ENCODE data around the gene NMD3.
A peak's percentile ranks its signal among the peaks of the same experiment; 100 is the strongest.

Gene NMD3

DNA sequence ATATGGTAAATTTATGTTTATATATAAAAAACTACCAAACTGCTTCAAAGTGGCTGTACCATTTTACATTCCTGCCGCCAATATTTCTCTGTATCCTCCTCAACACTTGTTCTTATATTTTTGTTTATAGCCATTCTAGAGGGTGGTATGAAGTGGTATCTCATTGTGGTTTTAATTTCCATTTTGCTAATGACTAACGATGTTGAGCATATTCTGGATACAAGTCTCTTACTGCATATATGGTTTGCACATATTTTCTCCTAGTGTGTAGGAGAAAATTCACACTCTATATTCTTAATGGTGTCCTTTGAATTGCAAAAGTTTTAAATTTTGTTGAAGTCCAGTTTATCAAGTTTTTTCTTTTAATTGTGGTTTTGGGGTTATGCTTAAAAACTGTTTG, 15.1 kb downstream of the NMD3 start:
- no peak for TF ChIP-seq TAF1 (IDR thresholded peaks at IDR 0.05; ENCODE audit: borderline replicate concordance, low read depth, low read length)
- TF ChIP-seq POLR2AphosphoS5 (IDR thresholded peaks at IDR 0.05; ENCODE audit: low read depth, low read length): no peak
- TF ChIP-seq POLR2A (IDR thresholded peaks at IDR 0.05; ENCODE audit: low read depth, low read length): no peak
- no peak for FAIRE-seq
- DNase-seq (ENCODE audit: insufficient read length): no peak

- peak; percentile 17 for FAIRE-seq
- TF ChIP-seq POLR2AphosphoS5 (IDR thresholded peaks at IDR 0.05; ENCODE audit: low read depth, low read length) (no peak), TAF1 (IDR thresholded peaks at IDR 0.05; ENCODE audit: borderline replicate concordance, low read depth, low read length) (no peak), POLR2A (IDR thresholded peaks at IDR 0.05; ENCODE audit: low read depth, low read length) (no peak)
- no peak for DNase-seq (ENCODE audit: insufficient read length)
These were observed 18.6 kb downstream of the NMD3 start for GRCh38 chr3:161239700-161240099.

GRCh38 chr3:161244538-161244937, 23.4 kb downstream of the NMD3 start:
- FAIRE-seq (no peak), DNase-seq (ENCODE audit: insufficient read length) (no peak)
- TF ChIP-seq POLR2A (IDR thresholded peaks at IDR 0.05; ENCODE audit: low read depth, low read length): no peak

DNA sequence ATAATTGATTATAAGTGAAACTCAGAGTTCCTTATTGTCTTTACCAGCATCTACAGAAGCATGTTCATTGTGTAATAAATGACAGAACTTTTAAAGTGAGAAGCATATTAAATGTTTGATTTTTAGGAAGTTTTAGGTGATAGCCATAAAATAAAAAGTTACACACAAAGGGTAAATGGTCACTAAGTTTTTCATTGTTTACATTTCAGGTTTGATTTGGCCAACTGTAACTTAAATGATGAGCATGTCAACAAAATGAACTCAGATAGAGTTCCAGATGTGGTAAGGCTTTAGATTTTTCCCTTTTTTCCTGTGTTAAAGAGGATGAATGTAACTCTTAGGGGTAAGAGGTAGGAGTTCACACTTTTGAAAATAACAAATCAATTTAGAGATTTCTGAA, 25.9 kb downstream of the NMD3 start:
- no peak for FAIRE-seq
- DNase-seq (ENCODE audit: insufficient read length): no peak
- TF ChIP-seq TAF1 (IDR thresholded peaks at IDR 0.05; ENCODE audit: borderline replicate concordance, low read depth, low read length): no peak
- no peak for TF ChIP-seq POLR2A (IDR thresholded peaks at IDR 0.05; ENCODE audit: low read depth, low read length)
- TF ChIP-seq POLR2AphosphoS5 (IDR thresholded peaks at IDR 0.05; ENCODE audit: low read depth, low read length): no peak

GRCh38 chr3:161250116-161250515, 29.0 kb downstream of the NMD3 start:
- DNase-seq (ENCODE audit: insufficient read length) (no peak), FAIRE-seq (no peak)
- TF ChIP-seq TAF1 (IDR thresholded peaks at IDR 0.05; ENCODE audit: borderline replicate concordance, low read depth, low read length): no peak
- TF ChIP-seq POLR2A (IDR thresholded peaks at IDR 0.05; ENCODE audit: low read depth, low read length): no peak
- TF ChIP-seq POLR2AphosphoS5 (IDR thresholded peaks at IDR 0.05; ENCODE audit: low read depth, low read length): no peak

GRCh38 chr3:161251716-161252115, 30.6 kb downstream of the NMD3 start:
- DNase-seq (ENCODE audit: insufficient read length): no peak
- TF ChIP-seq POLR2AphosphoS5 (IDR thresholded peaks at IDR 0.05; ENCODE audit: low read depth, low read length) (no peak), TAF1 (IDR thresholded peaks at IDR 0.05; ENCODE audit: borderline replicate concordance, low read depth, low read length) (no peak), POLR2A (IDR thresholded peaks at IDR 0.05; ENCODE audit: low read depth, low read length) (no peak)
- no peak for FAIRE-seq

- no peak for DNase-seq (ENCODE audit: insufficient read length)
These were observed 31.0 kb downstream of the NMD3 start for GRCh38 chr3:161252143-161252542.

DNA sequence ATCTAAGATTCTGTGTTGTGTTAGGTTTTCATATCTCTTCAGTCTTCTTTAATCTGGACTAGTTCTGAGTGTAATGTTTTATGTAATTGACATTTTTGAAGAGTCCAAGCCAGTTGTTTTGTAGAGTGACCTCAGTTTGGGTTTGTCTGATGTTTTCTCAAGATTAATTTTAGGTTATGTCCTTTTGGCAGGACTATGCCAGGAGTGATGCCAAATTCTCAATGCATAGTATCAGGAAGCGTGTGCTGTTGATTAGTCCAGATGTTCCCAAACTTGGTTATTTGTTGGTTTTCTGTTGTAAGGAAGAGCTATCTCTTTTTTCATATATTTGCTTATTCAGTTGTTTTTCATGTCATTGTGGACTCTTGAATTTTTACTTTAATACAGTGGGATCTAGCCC, 32.6 kb downstream of the NMD3 start:
- DNase-seq (ENCODE audit: insufficient read length) (no peak), FAIRE-seq (no peak)
- no peak for TF ChIP-seq TAF1 (IDR thresholded peaks at IDR 0.05; ENCODE audit: borderline replicate concordance, low read depth, low read length)
- TF ChIP-seq POLR2A (IDR thresholded peaks at IDR 0.05; ENCODE audit: low read depth, low read length): no peak
- no peak for TF ChIP-seq POLR2AphosphoS5 (IDR thresholded peaks at IDR 0.05; ENCODE audit: low read depth, low read length)

More at GRCh38 chr3:161252143-161252542, 31.0 kb downstream of the NMD3 start:
- no peak for TF ChIP-seq TAF1 (IDR thresholded peaks at IDR 0.05; ENCODE audit: borderline replicate concordance, low read depth, low read length)
- no peak for TF ChIP-seq POLR2AphosphoS5 (IDR thresholded peaks at IDR 0.05; ENCODE audit: low read depth, low read length)
- TF ChIP-seq POLR2A (IDR thresholded peaks at IDR 0.05; ENCODE audit: low read depth, low read length): no peak
- no peak for FAIRE-seq

DNA sequence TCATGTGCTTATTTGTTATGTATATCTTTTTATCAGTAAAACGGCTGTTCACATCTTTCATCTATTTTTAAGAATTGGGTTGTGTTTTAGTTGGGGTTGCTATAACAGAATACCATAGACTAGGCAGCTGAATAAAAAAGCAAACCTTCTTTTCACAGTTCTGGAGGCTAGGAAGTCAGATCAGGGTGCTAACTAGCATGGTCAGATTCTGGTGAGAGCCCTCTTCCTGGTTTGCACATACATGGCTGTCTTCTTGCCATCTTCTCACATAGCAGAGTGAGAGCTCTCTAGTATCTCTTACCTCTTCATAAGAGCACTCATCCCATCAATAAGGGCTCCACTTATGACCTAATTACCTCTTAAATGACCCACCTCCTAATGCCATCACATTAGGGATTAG, 33.8 kb downstream of the NMD3 start:
- no peak for TF ChIP-seq POLR2AphosphoS5 (IDR thresholded peaks at IDR 0.05; ENCODE audit: low read depth, low read length)
- TF ChIP-seq TAF1 (IDR thresholded peaks at IDR 0.05; ENCODE audit: borderline replicate concordance, low read depth, low read length): no peak
- TF ChIP-seq POLR2A (IDR thresholded peaks at IDR 0.05; ENCODE audit: low read depth, low read length): no peak
- no peak for FAIRE-seq

GRCh38 chr3:161263057-161263456, 41.9 kb downstream of the NMD3 start:
- FAIRE-seq (no peak), DNase-seq (ENCODE audit: insufficient read length) (no peak)
- no peak for TF ChIP-seq POLR2A (IDR thresholded peaks at IDR 0.05; ENCODE audit: low read depth, low read length)
- TF ChIP-seq TAF1 (IDR thresholded peaks at IDR 0.05; ENCODE audit: borderline replicate concordance, low read depth, low read length): no peak

More for the DNA sequence above, 33.8 kb downstream of the NMD3 start:
- no peak for DNase-seq (ENCODE audit: insufficient read length)

DNA sequence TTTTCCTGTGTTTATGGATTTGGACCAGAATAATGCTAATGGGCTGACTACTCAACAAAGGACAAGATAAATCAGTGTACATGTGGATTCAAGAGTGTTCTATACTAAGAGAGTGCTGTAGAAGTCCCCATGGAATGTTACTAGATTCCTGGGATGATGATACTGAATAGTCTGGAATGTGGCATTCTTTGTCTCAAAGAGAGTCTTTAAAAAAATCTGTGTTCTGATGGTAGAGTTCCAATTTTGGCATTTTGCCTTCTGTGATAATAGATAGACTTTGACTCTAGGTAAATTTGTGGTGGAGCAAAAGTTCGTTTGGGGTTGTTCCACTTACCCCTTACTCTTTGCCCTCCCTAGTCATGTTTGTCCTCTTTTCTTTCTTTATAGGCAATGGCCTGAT, 43.7 kb downstream of the NMD3 start:
- FAIRE-seq (no peak), DNase-seq (ENCODE audit: insufficient read length) (no peak)
- TF ChIP-seq TAF1 (IDR thresholded peaks at IDR 0.05; ENCODE audit: borderline replicate concordance, low read depth, low read length) (no peak), POLR2AphosphoS5 (IDR thresholded peaks at IDR 0.05; ENCODE audit: low read depth, low read length) (no peak), POLR2A (IDR thresholded peaks at IDR 0.05; ENCODE audit: low read depth, low read length) (no peak)

DNA sequence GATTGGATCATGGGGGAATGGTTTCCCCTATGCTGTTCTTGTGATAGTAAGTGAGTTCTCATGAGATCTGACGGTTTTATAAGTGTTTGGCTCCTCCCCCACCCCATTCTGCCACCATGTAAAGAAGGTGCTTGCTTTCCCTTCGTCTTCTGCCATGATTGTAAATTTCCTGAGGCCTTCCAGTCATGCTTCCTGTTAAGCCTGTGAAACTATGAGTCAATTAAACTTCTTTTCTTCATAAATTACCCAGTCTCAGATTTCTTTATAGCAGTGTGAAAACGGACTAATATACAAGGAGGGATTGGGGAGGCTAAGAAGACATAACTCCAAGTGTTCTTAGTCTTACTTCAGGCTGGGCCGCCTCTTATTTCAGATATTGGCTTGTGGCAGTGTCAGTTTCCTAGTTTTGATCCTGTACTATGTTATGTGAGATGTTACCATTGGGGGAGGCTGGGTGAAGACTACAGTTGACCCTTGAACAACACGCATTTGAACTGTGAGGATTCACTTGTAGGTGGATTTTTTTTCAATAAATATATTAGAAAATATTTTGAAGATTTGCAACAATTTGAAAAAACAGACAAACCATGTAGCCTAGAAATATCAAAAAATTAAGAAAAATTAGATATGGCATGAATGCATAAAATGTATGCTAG, 44.9 kb downstream of the NMD3 start:
- FAIRE-seq (no peak), DNase-seq (ENCODE audit: insufficient read length) (no peak)

More for the DNA sequence above, 44.9 kb downstream of the NMD3 start:
- TF ChIP-seq POLR2AphosphoS5 (IDR thresholded peaks at IDR 0.05; ENCODE audit: low read depth, low read length) (no peak), TAF1 (IDR thresholded peaks at IDR 0.05; ENCODE audit: borderline replicate concordance, low read depth, low read length) (no peak), POLR2A (IDR thresholded peaks at IDR 0.05; ENCODE audit: low read depth, low read length) (no peak)
